PC-9 (cell line): ENCODE measurements around the gene ORMDL3.

Source experiments
- CTCF ChIP-seq: fragments of 200-600 bp; sonication (generic); conservative IDR thresholded peaks from 2 replicates; pipeline ENCODE4 v1.6.1; 2017; ENCODE audit warnings: mixed run types, antibody characterized with exemption, mild to moderate bottlenecking, moderate library complexity
- EZH2 ChIP-seq: fragments of 200-600 bp; sonication (generic); IDR thresholded peaks from 2 replicates; pipeline ENCODE4 v1.8.0; 2017; ENCODE audit warnings: antibody characterized with exemption, low read depth

DNA sequence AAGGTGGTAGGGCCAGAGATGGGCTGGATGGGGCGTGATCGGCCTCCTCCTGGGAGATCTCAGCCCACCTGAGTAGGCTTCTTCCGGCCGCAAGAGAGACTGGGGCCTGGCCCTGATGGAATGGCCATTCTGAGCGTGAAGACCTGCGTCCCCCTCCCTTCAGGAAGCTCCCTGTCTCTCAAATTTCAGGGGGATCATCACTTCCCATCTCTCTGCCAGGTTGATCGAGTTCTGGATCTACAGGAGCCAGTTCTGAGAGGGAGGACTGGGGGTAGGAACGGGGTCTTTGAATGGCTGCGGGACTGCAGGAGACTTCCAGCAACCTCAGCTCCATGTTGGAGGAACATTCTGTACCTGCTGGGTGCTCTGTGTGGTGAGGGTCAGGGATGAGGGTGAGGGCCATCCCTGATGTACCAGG is 26.1 kb upstream of the ORMDL3 start:
- TF ChIP-seq CTCF (no peak), EZH2 (no peak)
